Measurements from ENCODE around the gene GYG2.
"Not testable (repeated sequence)": the region's sequence is repeated elsewhere in the genome, so short reads cannot be mapped to it uniquely, and the experiment has no call there.

- TF ChIP-seq CTCF, POLR2A (IDR thresholded peaks at IDR 0.05): not testable (repeated sequence)
These were observed 97.5 kb downstream of the GYG2 start for GRCh38 chrX:2926255-2926654.

All from prostate gland (tissue), 2 donors.